Endodermal cell (in vitro differentiated cells): ENCODE measurements around the gene RAP1GAP2. TPM values are rescaled to one million over a fixed set of nuclear protein-coding genes. Genes with fewer than 3 reads are reported as not detected.
A peak's percentile ranks its signal among the peaks of the same experiment; 100 is the strongest.

Source experiments
- DNase-seq: peaks from one replicate; pipeline ENCODE4 v3.0.0-alpha.2; 2017
- H3K27ac ChIP-seq: 2 replicates; pipeline ENCODE4 v1.5.1; 2013; ENCODE audit warnings: mild to moderate bottlenecking, low read depth, low read length, moderate library complexity
- H3K27me3 ChIP-seq: 2 replicates; pipeline ENCODE4 v1.6.1; 2013; ENCODE audit warnings: mild to moderate bottlenecking, low read length, moderate library complexity; ENCODE audit not compliant: insufficient read depth, control insufficient read depth, poor library complexity, severe bottlenecking
- H3K36me3 ChIP-seq: 2 replicates; pipeline ENCODE4 v1.7.0; 2013; ENCODE audit warnings: mild to moderate bottlenecking, low read length, moderate library complexity; ENCODE audit not compliant: control insufficient read depth, insufficient read depth
- H3K4me1 ChIP-seq: one replicate; pipeline ENCODE4 v1.7.0; 2013; ENCODE audit warnings: low read length; ENCODE audit not compliant: control insufficient read depth, insufficient read depth
- H3K4me3 ChIP-seq: 2 replicates; pipeline ENCODE4 v1.5.1; 2013; ENCODE audit warnings: mild to moderate bottlenecking, low read length, moderate library complexity
- H3K9ac ChIP-seq: 2 replicates; pipeline ENCODE4 v1.6.1; 2013; ENCODE audit warnings: mild to moderate bottlenecking, low read length, moderate library complexity; ENCODE audit not compliant: poor library complexity, severe bottlenecking; ENCODE audit errors: extremely low read depth
- H3K9me3 ChIP-seq: 2 replicates; pipeline ENCODE4 v1.6.1; 2013; ENCODE audit warnings: mild to moderate bottlenecking, low read length, moderate library complexity; ENCODE audit not compliant: control insufficient read depth
- H3K27ac Mint-ChIP-seq: 2 replicates; pipeline ENCODE4 v1.8.0; 2020; ENCODE audit warnings: mixed read lengths
- H3K27me3 Mint-ChIP-seq: 2 replicates; pipeline ENCODE4 v1.8.0; 2021; ENCODE audit warnings: mild to moderate bottlenecking, mixed read lengths; ENCODE audit not compliant: insufficient read depth
- H3K36me3 Mint-ChIP-seq: 2 replicates; pipeline ENCODE4 v1.8.0; 2020; ENCODE audit warnings: low read depth, mixed read lengths
- H3K4me1 Mint-ChIP-seq: 2 replicates; pipeline ENCODE4 v1.8.0; 2020; ENCODE audit warnings: mixed read lengths
- H3K4me3 Mint-ChIP-seq: 2 replicates; pipeline ENCODE4 v1.8.0; 2020; ENCODE audit warnings: mild to moderate bottlenecking, moderate library complexity, mixed read lengths
- H3K9me3 Mint-ChIP-seq: 2 replicates; pipeline ENCODE4 v1.8.0; 2020; ENCODE audit warnings: mild to moderate bottlenecking, mixed read lengths
- WGBS, 2 experiments: methylation state at CpG; one replicate each; pipeline versions ENCODE4 v1.1.5 to v1.1.7; 2013; ENCODE audit warnings: missing lambda C conversion rate in 2 of 2, mixed read lengths in 1 of 2; ENCODE audit not compliant: insufficient coverage in 1 of 2, insufficient read length in 1 of 2; 5-methylcytosine and 5-hydroxymethylcytosine counted together
- total RNA-seq, 2 donors: library from RNA; stranded (reverse); fragmentation: NEBNext Ultra II Directional in 1 of 2; extraction: Animal tissue kit (Norgen Biotek cat#: 25700) in 1 of 2; gene quantifications; 2 replicates in 1 of 2; 3 replicates in 1 of 2; pipeline ENCODE4 v1.2.1, GENCODE V29; 2021
- TF ChIP-seq, protein P1 (sequence below): fragments of 200-600 bp; sonication (generic); conservative IDR thresholded peaks from 2 replicates; pipeline ENCODE4 v1.5.0; 2021; ENCODE audit warnings: antibody characterized with exemption, mild to moderate bottlenecking

RAP1GAP2 gene
- total RNA-seq, 2 donors from 2014 or later, result 18.0 to 44.3 TPM

DNA sequence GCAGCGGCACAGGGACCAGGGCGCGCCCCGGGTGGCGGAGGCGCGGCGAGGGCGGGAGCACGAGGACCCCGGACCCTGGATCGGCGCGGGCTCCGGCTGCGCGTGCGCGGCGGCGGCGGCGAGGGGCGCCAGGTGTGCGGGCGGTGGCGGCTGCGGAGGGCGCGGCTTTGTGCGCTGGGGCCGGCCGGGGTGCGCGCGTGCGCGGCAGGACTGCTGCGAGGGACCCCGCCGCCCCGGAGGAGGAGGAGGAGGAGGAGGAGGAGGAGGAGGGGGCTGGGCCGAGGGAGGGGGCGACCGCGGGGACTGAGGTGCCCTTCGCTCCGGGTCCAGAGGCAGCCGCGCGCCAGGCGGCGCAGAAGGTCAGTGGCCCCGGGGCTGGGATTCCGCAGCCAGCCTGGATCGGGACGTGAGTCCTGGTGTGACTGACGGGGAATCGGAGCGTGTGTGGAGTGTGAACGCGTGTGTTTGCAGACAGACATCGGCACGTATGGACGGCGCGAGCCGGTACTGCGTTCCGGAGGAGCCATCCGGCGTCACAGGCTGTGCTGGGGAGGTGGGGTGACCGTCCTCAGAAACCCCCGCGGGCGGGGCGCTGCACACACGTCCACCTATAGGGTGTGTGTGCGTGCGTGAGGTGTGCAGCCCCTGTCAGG is 19.5 kb upstream of the RAP1GAP2 start:
- peaks cover 4% of the 10 kb centered on the region for H3K4me1 Mint-ChIP-seq
- Histone ChIP-seq H3K9ac (no peak overlapping the region), H3K27me3 (peaks cover 4% of the 10 kb centered on the region), H3K4me3 (peak overlapping the region; percentile 87), H3K36me3 (no peaks in the 10 kb centered on the region), H3K4me1 (no peaks in the 10 kb centered on the region), H3K27ac (no peak overlapping the region), H3K9me3 (no peaks in the 10 kb centered on the region)
- whole genome bisulfite sequencing, 2 experiments, result 0 to 1% methylated on average over 4 to 68 of the region's 80 CpGs
- H3K36me3 Mint-ChIP-seq, result no peaks in the 10 kb centered on the region
- peak; percentile 93 for DNase-seq
- TF ChIP-seq, protein P1, sequence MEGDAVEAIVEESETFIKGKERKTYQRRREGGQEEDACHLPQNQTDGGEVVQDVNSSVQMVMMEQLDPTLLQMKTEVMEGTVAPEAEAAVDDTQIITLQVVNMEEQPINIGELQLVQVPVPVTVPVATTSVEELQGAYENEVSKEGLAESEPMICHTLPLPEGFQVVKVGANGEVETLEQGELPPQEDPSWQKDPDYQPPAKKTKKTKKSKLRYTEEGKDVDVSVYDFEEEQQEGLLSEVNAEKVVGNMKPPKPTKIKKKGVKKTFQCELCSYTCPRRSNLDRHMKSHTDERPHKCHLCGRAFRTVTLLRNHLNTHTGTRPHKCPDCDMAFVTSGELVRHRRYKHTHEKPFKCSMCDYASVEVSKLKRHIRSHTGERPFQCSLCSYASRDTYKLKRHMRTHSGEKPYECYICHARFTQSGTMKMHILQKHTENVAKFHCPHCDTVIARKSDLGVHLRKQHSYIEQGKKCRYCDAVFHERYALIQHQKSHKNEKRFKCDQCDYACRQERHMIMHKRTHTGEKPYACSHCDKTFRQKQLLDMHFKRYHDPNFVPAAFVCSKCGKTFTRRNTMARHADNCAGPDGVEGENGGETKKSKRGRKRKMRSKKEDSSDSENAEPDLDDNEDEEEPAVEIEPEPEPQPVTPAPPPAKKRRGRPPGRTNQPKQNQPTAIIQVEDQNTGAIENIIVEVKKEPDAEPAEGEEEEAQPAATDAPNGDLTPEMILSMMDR, result no peak
- peak overlapping the region; percentile 80 for H3K27ac Mint-ChIP-seq
- no peaks in the 10 kb centered on the region for H3K9me3 Mint-ChIP-seq
- H3K27me3 Mint-ChIP-seq, result peaks cover 33% of the 10 kb centered on the region
- peak overlapping the region; percentile 77 for H3K4me3 Mint-ChIP-seq

DNA sequence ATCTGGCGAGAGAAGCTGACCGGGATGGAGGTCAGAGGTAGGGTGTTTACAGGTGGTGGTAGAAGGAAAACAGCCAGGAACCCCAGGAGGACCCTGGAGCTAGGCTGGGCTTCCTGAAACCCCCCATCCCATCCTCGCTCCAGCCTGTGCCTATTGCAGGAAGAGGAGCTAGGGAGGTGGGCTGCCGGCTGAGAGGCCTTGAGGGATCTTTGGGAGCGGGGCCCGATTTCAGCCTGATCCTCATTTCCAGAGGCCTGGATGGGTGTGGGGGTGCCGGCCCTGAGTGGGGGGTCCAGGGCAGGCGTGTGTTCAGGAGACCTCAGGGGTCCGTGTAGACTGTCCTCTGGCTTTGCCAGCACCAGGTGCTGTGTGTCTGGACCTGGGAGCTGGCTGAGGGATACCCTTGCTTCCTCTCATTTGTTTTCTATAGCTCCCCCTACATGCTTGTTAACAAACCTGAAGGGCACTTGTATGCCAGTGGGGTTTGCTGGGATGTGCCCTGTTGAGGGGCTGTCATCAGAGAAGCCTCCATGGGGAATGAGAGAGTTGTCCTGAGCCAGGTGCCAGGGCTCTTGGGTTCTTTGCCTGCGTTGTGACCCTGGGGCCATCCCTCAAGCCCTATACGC is 18.9 kb upstream of the RAP1GAP2 start:
- Histone ChIP-seq H3K4me1 (no peaks in the 10 kb centered on the region), H3K27me3 (peaks cover 4% of the 10 kb centered on the region), H3K36me3 (no peaks in the 10 kb centered on the region), H3K9ac (no peak overlapping the region), H3K4me3 (peak overlapping the region; percentile 87), H3K27ac (no peak overlapping the region), H3K9me3 (no peaks in the 10 kb centered on the region)
- 26 to 33% methylated on average over 3 to 11 of the region's 11 CpGs for WGBS, 2 experiments
- Mint-ChIP-seq H3K9me3 (no peaks in the 10 kb centered on the region), H3K27me3 (peaks cover 33% of the 10 kb centered on the region), H3K4me3 (peak overlapping the region; percentile 77), H3K36me3 (no peaks in the 10 kb centered on the region), H3K27ac (peak overlapping the region; percentile 80), H3K4me1 (peaks cover 4% of the 10 kb centered on the region)
- TF ChIP-seq, protein P1, result peak; percentile 40
- peak; percentile 84 for DNase-seq

DNA sequence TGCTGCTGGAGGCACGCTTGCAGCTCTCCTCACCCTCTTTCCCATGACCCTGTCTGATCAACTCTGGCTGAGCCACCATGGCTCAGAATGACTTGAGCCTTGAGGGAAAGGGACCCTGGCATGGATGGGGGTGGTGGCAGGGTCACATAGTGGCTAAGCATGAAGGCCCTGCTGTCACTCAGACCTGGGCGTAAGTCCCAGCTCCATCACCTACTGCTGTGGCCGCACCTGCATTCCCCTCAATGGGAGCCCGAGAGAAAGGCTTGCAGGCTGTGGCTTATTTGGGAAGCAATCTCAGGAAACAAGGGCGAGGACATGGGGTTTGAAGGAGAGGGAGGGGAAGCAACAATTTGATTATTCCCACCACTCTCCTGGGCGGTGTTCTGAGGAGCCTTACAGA is 17.7 kb upstream of the RAP1GAP2 start:
- no peaks in the 10 kb centered on the region for H3K36me3 Mint-ChIP-seq
- H3K27ac Mint-ChIP-seq, result no peak overlapping the region
- no peaks in the 10 kb centered on the region for H3K4me1 ChIP-seq
- no peak overlapping the region for H3K4me3 ChIP-seq
- H3K27ac ChIP-seq, result no peak overlapping the region
- TF ChIP-seq, protein P1, result no peak
- no peaks in the 10 kb centered on the region for H3K27me3 ChIP-seq
- H3K4me1 Mint-ChIP-seq, result peaks cover 4% of the 10 kb centered on the region
- H3K9ac ChIP-seq, result no peak overlapping the region
- no peak for DNase-seq
- 82 to 83% methylated on average over 2 to 6 of the region's 6 CpGs for WGBS, 2 experiments
- H3K9me3 Mint-ChIP-seq, result no peaks in the 10 kb centered on the region
- no peak overlapping the region for H3K4me3 Mint-ChIP-seq
- no peaks in the 10 kb centered on the region for H3K9me3 ChIP-seq
- H3K36me3 ChIP-seq, result no peaks in the 10 kb centered on the region
- peaks cover 29% of the 10 kb centered on the region for H3K27me3 Mint-ChIP-seq
